HFF-Myc (cell line): ENCODE results near the gene TENT4A.

Experiments used
- DNase-seq: peaks from one replicate; pipeline ENCODE4 v3.0.0-alpha.2; 2011; ENCODE audit warnings: low read depth; ENCODE audit errors: extremely low read depth
- H3K4me3 ChIP-seq: replicated peaks from 2 replicates; pipeline ENCODE4 v1.5.1; 2011; ENCODE audit warnings: low read depth, mild to moderate bottlenecking, control low read depth, low read length
- TF ChIP-seq, protein P1 (sequence below): IDR thresholded peaks from 2 replicates; pipeline ENCODE4 v1.5.1; 2012; ENCODE audit warnings: mild to moderate bottlenecking, low read depth, low read length, control low read depth; ENCODE audit errors: missing control alignments

The TENT4A gene

DNA sequence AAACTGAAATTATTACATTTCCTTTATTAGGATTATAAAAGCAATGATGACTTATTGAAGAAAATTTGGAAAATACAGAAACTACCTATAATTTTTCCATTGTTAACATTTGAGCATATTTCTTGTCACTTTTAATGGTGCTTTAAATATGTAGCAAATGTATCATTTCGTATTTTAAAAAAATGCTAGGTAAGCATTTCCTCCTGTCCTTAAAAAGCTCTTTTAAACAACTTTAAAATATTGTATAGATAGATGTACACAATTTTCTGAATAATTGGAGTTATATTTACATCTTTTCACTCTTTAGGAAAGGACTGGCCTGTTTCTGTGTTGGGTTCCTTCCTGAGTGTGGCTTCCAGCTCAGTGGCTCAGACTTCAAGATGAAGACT lies 15.6 kb downstream of the TENT4A start:
- no peak for DNase-seq
- H3K4me3 ChIP-seq: no peak overlapping the region
- TF ChIP-seq, protein P1, sequence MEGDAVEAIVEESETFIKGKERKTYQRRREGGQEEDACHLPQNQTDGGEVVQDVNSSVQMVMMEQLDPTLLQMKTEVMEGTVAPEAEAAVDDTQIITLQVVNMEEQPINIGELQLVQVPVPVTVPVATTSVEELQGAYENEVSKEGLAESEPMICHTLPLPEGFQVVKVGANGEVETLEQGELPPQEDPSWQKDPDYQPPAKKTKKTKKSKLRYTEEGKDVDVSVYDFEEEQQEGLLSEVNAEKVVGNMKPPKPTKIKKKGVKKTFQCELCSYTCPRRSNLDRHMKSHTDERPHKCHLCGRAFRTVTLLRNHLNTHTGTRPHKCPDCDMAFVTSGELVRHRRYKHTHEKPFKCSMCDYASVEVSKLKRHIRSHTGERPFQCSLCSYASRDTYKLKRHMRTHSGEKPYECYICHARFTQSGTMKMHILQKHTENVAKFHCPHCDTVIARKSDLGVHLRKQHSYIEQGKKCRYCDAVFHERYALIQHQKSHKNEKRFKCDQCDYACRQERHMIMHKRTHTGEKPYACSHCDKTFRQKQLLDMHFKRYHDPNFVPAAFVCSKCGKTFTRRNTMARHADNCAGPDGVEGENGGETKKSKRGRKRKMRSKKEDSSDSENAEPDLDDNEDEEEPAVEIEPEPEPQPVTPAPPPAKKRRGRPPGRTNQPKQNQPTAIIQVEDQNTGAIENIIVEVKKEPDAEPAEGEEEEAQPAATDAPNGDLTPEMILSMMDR: no peak

DNA sequence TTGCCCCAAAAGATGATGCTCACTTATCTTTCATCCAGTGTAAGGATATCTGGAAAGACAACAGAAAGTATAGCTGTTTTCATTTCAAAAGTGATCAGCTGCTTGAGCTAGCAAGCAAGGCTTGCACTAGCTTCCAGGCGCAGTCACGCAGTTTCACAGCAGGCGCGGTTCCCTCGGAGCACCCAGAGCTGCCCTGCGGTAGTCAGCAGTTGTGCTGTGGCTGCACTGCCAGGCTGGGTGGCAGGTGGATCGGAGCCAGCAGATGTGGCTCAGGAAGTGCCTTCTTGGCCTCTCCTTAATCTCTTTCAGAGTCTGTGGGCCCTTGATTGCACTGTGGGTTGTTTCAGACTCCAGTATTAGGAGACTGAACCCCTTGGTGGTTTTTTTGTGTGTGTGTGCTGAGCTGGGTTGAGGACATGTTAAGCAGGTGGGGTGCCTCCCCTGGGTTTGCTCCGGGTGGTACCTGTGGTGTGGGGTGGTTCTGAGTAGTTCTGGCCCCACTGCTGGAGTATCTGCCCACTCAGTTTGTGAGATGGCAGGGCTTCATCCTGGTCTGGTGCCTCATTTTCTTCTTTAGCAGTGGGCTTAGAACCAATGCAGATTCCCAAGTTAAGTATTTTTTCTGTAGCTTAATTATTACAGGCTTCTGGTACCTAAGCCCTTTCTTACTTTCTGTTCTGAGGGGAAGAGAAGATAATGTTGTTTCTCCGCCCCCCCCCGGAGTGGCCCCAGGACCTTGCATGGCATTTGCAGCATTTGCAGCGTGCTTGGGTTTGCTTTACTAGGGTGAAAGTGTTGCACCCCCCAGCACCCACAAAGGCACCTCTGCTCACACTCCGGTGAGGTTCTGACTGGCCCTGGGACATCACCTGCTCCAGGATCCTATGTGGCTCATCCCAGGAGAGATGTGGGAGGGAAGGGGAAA lies 16.4 kb downstream of the TENT4A start:
- TF ChIP-seq, protein P1: no peak
- no peak overlapping the region for H3K4me3 ChIP-seq
- no peak for DNase-seq

DNA sequence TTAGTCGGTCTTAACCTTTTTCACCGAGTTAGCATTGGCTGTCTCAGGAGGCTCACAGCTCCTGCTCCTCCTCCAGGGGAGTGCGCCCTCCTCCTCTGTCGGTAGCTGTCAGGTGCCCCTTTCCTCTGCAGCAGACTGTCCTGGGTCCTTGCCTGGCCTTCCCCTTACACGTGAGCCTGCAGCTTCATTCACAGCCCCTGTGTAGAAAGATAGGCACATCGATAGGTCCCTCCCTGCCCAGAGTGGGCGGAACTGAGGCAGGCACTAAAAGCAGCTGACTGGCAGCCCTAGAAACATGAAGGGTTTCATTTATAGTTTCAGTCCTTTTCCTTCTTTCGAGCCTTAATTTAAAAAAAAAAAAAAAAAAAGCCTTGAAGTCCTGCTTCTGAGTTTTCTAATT lies 17.2 kb downstream of the TENT4A start:
- TF ChIP-seq, protein P1: no peak
- DNase-seq: no peak
- H3K4me3 ChIP-seq: no peak overlapping the region

DNA sequence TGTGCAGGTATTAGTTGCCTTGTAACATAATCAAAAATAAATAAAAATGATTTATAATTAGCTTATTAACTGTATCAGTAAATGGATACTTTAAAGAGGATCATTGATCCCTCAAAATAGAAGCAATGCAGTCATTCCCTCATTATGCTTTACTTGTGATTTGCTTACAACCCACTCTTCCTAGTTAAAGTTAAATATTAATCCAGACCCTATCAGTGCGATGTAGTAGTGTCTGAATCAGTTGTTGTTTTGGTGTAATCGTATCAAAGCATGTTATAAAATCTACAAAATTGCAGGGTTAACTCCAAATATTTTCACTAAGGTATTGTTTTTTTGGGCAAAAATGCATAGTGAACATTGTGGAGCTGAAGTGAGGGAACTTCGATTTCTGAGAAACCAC lies 17.6 kb downstream of the TENT4A start:
- no peak overlapping the region for H3K4me3 ChIP-seq
- TF ChIP-seq, protein P1: no peak
- no peak for DNase-seq

DNA sequence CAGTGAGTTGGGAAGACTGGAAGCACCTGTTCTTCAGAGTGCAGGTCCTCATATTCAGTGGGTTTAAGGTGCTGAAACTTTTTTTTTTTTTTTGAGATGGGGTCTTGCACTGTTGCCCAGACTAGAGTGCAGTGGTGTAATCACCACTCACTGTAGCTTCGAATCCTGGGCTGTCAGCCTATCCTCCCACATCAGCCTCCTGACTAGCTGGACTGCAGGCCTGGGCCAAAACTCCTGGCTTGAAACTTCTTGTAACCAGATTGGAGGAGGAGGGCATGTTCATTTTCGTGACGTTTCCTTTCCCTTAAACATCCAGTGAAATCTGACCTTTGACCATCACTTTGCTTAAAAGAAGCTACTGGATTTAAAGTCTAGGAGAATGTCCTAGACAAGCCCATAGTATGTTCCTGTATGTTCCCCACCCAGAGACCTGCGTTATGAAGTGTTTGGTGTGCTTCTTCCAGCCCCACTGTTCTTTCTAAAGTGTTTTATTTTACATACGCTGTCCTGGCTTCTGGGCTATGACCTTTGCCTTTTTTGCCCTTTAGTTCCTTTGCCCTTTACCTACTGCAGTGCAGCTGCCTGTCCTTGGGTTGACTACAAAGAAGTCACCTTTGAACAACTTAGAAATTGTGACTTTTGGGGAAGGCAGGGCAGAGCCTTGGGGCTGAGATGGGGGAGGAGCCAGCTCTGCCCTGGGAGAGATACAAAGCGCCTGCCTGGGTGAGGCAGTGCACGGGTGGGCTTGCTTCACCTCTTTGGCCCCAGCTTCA lies 18.4 kb downstream of the TENT4A start:
- no peak overlapping the region for H3K4me3 ChIP-seq
- TF ChIP-seq, protein P1: no peak
- DNase-seq: no peak

DNA sequence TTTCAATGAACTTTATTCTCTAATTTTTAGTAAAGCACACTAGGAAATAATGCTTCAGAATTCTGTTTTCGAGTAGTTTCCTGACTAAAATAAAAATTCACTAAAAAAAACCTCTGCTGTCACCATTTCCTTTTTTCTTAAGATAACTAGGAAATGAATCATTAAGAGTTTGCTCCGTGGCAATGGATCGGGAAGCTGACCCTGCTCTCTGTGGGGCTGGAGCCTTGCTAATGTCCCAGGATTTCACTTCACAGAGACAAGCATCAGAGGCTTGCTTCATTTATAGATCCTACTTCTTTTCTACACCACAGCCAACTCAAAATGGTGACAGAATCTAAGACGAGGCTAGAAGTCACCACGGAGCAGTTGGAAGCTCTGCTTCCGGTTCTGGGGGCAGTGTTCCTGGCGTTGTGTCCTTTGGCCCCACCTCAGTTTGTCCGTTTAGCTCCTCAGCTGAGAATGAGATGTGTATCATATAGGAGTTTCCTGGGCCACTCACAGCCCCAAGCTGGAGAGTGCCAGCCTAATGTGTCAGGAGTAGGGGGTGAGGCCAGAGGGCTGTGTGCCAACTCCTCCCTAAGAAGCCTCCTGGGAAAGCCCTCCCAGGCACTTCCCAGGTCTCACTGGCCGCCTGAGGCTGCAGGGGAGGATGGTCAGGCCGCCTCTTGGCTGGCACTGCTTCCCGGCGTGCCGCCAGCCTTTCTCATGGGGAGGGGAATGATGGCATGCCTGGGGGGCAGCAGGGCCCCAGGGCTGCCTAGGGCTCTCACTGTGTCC lies 19.6 kb downstream of the TENT4A start:
- H3K4me3 ChIP-seq: no peak overlapping the region
- no peak for DNase-seq
- TF ChIP-seq, protein P1: no peak
